ENCODE data around the gene PHF21A.

Gene PHF21A

GRCh38 chr11:46057489-46057888 lies 63.8 kb downstream of the PHF21A start:
- Histone ChIP-seq H3K4me3 (no peak overlapping the region), H3K27ac (no peak overlapping the region), H3K9ac (no peak overlapping the region), H4K20me1 (peaks cover 0 to 100% (median 4%) of the 10 kb centered on the region in 11 experiments; a peak in 6 of 22 replicates), H3K36me3 (peaks cover 9 to 85% (median 35%) of the 10 kb centered on the region in 11 experiments; a peak in 21 of 22 replicates), H3K4me2 (no peak overlapping the region), H3K4me1 (no peaks in the 10 kb centered on the region), H3K27me3 (no peaks in the 10 kb centered on the region), H3K9me3 (replicated peaks in 1 of 11) (peaks cover 0 to 14% (median 0%) of the 10 kb centered on the region in 11 experiments; a peak in 4 of 22 replicates)
- no peak for TF ChIP-seq Cebpa-rat (IDR thresholded peaks at IDR 0.05)

DNA sequence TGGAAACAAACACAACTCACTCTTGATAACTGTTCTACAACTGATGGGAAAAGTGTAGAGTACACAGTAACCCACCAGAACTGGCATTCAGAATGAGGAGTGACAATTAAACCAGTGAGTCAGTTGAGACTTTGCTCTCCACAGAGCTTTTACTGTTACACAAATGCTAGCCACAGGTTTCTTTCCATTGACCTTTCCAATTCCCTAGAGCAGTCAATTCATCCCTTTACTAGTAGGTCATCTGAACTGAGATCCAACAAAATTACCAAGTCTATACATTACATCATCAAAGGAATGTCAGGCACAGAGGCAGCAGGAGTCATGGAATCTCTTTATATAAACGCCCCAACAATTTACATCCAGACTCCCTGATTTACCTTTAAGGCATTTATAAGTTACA lies 65.9 kb downstream of the PHF21A start:
- peaks cover 0 to 100% (median 4%) of the 10 kb centered on the region in 11 experiments; a peak in 7 of 22 replicates for H4K20me1 ChIP-seq
- H3K4me1 ChIP-seq = no peaks in the 10 kb centered on the region
- no peaks in the 10 kb centered on the region for H3K27me3 ChIP-seq
- peaks cover 11 to 85% (median 25%) of the 10 kb centered on the region in 11 experiments; a peak in 19 of 22 replicates for H3K36me3 ChIP-seq
- H3K4me3 ChIP-seq = no peak overlapping the region
- H3K27ac ChIP-seq = no peak overlapping the region
- TF ChIP-seq Cebpa-rat (IDR thresholded peaks at IDR 0.05) = no peak
- H3K4me2 ChIP-seq = no peak overlapping the region
- H3K9me3 ChIP-seq (replicated peaks in 1 of 11) = 0 out of 22 replicates have a peak, but pooled peaks cover 0 to under 1% (median 0%) of the 10 kb centered on the region in 11 experiments
- no peak overlapping the region for H3K9ac ChIP-seq

DNA sequence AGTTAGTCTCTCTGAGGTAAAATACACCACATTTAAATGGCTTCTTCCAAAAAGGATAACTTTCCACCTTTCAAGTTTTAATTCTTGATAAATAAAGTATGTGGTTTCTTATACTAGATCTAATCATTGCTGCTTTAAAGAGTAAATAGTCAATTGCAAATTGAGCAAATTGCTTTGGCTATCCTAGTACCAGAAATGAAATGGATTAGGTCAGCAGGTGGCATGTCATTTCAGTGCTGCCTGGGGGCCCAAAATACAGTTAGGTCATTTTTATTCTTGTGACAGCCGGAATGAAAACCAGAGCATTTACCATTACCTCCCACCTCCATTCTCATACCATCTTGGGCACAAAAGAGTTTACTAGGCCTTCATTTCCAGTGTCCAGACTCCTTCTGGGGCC lies 70.2 kb downstream of the PHF21A start:
- H4K20me1 ChIP-seq = peaks cover 0 to 98% (median 0%) of the 10 kb centered on the region in 11 experiments; a peak in 8 of 22 replicates
- peaks cover 0 to 4% (median 0%) of the 10 kb centered on the region in 10 experiments; a peak in 1 of 20 replicates for H3K4me1 ChIP-seq
- H3K9ac ChIP-seq = no peak overlapping the region
- no peak overlapping the region for H3K4me2 ChIP-seq
- no peaks in the 10 kb centered on the region for H3K27me3 ChIP-seq
- TF ChIP-seq Cebpa-rat (IDR thresholded peaks at IDR 0.05) = no peak
- no peak overlapping the region for H3K27ac ChIP-seq
- H3K9me3 ChIP-seq (replicated peaks in 1 of 11) = peaks cover 0 to 19% (median 17%) of the 10 kb centered on the region in 11 experiments; a peak in 19 of 22 replicates
- no peak overlapping the region for H3K4me3 ChIP-seq
- H3K36me3 ChIP-seq = peaks cover 29 to 95% (median 45%) of the 10 kb centered on the region in 11 experiments; a peak in 21 of 22 replicates

- Histone ChIP-seq H3K4me1 (peaks cover 0 to 4% (median 0%) of the 10 kb centered on the region in 10 experiments; a peak in 1 of 20 replicates), H3K4me3 (no peak overlapping the region), H3K36me3 (peaks cover 29 to 96% (median 45%) of the 10 kb centered on the region in 11 experiments; a peak in 21 of 22 replicates), H3K9ac (no peak overlapping the region), H3K4me2 (no peak overlapping the region), H3K27ac (no peak overlapping the region), H4K20me1 (peaks cover 0 to 98% (median 0%) of the 10 kb centered on the region in 11 experiments; a peak in 8 of 22 replicates), H3K27me3 (no peaks in the 10 kb centered on the region), H3K9me3 (replicated peaks in 1 of 11) (peaks cover 0 to 19% (median 17%) of the 10 kb centered on the region in 11 experiments; a peak in 19 of 22 replicates)
- no peak for TF ChIP-seq Cebpa-rat (IDR thresholded peaks at IDR 0.05)
Observed at GRCh38 chr11:46050662-46051061, 70.6 kb downstream of the PHF21A start.

DNA sequence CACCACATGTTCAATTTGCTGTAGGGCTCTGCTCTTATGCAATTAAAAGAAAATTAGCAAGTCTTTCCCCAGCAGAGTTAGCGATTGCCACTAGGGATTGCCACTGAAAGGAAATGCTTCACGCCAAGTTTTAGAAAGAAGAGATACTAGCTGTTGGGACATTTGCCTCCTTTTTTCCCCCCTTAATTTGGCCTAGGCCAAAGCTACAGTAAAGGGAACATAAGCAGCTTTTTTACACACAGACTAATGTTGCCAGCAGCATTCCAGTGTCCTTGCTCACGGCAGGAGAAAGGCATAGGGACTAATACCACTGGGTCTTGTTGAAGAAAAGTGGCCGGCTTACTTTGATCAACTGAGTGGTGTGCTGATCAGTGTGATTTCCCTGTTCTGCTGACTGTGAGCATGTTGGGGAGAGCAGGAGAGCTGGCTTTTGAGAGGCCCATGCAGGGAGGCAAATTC lies 71.2 kb downstream of the PHF21A start:
- Histone ChIP-seq H3K9ac (no peak overlapping the region), H4K20me1 (peaks cover 0 to 98% (median 0%) of the 10 kb centered on the region in 11 experiments; a peak in 7 of 22 replicates), H3K4me1 (peaks cover 0 to 4% (median 0%) of the 10 kb centered on the region in 10 experiments; a peak in 1 of 20 replicates), H3K36me3 (peaks cover 29 to 96% (median 45%) of the 10 kb centered on the region in 11 experiments; a peak in 21 of 22 replicates), H3K27me3 (no peaks in the 10 kb centered on the region), H3K4me2 (no peak overlapping the region), H3K9me3 (replicated peaks in 1 of 11) (peaks cover 0 to 19% (median 17%) of the 10 kb centered on the region in 11 experiments; a peak in 19 of 22 replicates), H3K4me3 (no peak overlapping the region), H3K27ac (no peak overlapping the region)
- TF ChIP-seq Cebpa-rat (IDR thresholded peaks at IDR 0.05) = no peak

GRCh38 chr11:46049325-46049897 lies 71.8 kb downstream of the PHF21A start:
- H3K9ac ChIP-seq = no peak overlapping the region

DNA sequence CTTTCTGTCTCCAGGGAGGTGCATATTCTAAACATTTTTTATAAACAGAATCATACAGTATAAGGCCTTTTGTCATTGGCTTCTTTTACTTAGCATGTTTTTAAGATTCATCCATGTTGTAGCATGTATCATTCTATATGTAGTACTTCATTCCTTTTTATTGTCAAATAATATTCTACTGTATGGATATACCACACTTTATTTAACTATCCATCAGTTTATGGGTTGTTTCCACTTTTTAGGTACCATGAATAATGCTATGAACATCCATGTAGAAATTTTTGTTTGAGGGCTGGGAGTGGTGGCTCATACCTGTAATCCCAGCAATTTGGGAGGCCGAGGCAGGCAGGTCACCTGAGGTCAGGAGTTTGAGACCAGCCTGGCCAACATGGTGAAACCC lies 73.1 kb downstream of the PHF21A start:
- no peak overlapping the region for H3K9ac ChIP-seq
- no peaks in the 10 kb centered on the region for H3K27me3 ChIP-seq
- H3K27ac ChIP-seq = no peak overlapping the region
- no peak for TF ChIP-seq Cebpa-rat (IDR thresholded peaks at IDR 0.05)
- no peak overlapping the region for H3K4me3 ChIP-seq
- H3K36me3 ChIP-seq = peaks cover 29 to 93% (median 45%) of the 10 kb centered on the region in 11 experiments; a peak in 21 of 22 replicates
- peaks cover 0 to 4% (median 0%) of the 10 kb centered on the region in 10 experiments; a peak in 1 of 20 replicates for H3K4me1 ChIP-seq
- no peak overlapping the region for H3K4me2 ChIP-seq
- peaks cover 0 to 19% (median 17%) of the 10 kb centered on the region in 11 experiments; a peak in 19 of 22 replicates for H3K9me3 ChIP-seq (replicated peaks in 1 of 11)
- peaks cover 0 to 98% (median 0%) of the 10 kb centered on the region in 11 experiments; a peak in 7 of 22 replicates for H4K20me1 ChIP-seq

More at GRCh38 chr11:46049325-46049897, 71.8 kb downstream of the PHF21A start:
- Histone ChIP-seq H3K9me3 (replicated peaks in 1 of 11) (peaks cover 0 to 19% (median 17%) of the 10 kb centered on the region in 11 experiments; a peak in 19 of 22 replicates), H3K27ac (no peak overlapping the region), H4K20me1 (peaks cover 0 to 98% (median 0%) of the 10 kb centered on the region in 11 experiments; a peak in 7 of 22 replicates), H3K27me3 (no peaks in the 10 kb centered on the region), H3K4me1 (peaks cover 0 to 4% (median 0%) of the 10 kb centered on the region in 10 experiments; a peak in 1 of 20 replicates), H3K4me2 (no peak overlapping the region), H3K36me3 (peaks cover 29 to 94% (median 45%) of the 10 kb centered on the region in 11 experiments; a peak in 21 of 22 replicates), H3K4me3 (no peak overlapping the region)
- no peak for TF ChIP-seq Cebpa-rat (IDR thresholded peaks at IDR 0.05)

- Histone ChIP-seq H3K4me2 (no peak overlapping the region), H3K9ac (no peak overlapping the region), H3K9me3 (replicated peaks in 1 of 11) (peaks cover 0 to 19% (median 17%) of the 10 kb centered on the region in 11 experiments; a peak in 19 of 22 replicates), H3K27ac (no peak overlapping the region), H4K20me1 (peaks cover 0 to 98% (median 0%) of the 10 kb centered on the region in 11 experiments; a peak in 7 of 22 replicates), H3K4me3 (no peak overlapping the region), H3K36me3 (peaks cover 30 to 93% (median 42%) of the 10 kb centered on the region in 11 experiments; a peak in 21 of 22 replicates), H3K27me3 (no peaks in the 10 kb centered on the region), H3K4me1 (peaks cover 0 to 4% (median 0%) of the 10 kb centered on the region in 10 experiments; a peak in 1 of 20 replicates)
- TF ChIP-seq Cebpa-rat (IDR thresholded peaks at IDR 0.05) = no peak
Observed at GRCh38 chr11:46047520-46047919, 73.7 kb downstream of the PHF21A start.

DNA sequence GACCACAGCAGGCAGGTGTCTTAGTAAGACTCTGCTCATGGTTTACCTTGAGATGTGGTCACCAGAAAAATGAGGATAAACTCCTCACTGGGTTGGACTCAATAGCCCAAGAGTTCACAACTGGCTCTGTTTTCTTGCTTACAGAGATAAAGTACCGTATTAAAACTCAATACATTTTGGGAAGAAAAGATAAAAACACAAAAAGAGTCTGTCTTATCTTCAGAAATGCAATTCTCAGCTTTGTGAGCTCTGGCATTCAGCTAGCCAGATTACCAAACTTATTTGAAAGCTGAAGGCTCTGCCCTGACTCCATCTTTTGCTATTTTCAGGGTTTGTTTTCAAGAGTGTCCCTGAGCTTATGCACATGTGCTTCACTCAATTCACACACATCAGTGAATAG lies 75.4 kb downstream of the PHF21A start:
- Histone ChIP-seq H3K9ac (no peak overlapping the region), H4K20me1 (peaks cover 0 to 98% (median 0%) of the 10 kb centered on the region in 11 experiments; a peak in 8 of 22 replicates), H3K4me2 (no peak overlapping the region), H3K36me3 (peaks cover 19 to 82% (median 36%) of the 10 kb centered on the region in 11 experiments; a peak in 21 of 22 replicates), H3K27ac (no peak overlapping the region), H3K4me3 (no peak overlapping the region), H3K9me3 (replicated peaks in 1 of 11) (peaks cover 0 to 19% (median 17%) of the 10 kb centered on the region in 11 experiments; a peak in 19 of 22 replicates), H3K27me3 (no peaks in the 10 kb centered on the region), H3K4me1 (peaks cover 0 to 12% (median 5%) of the 10 kb centered on the region in 10 experiments; a peak in 12 of 20 replicates)
- TF ChIP-seq Cebpa-rat (IDR thresholded peaks at IDR 0.05) = no peak
